TTC549 (cell line): Measurements from ENCODE around the gene ISG20L2.
"Not testable (repeated sequence)": the region's sequence is repeated elsewhere in the genome, so short reads cannot be mapped to it uniquely, and the experiment has no call there.

Experiments
- FAIRE-seq: peaks from 2 replicates; lab custom pipeline; 2012; peaks lifted over from hg19 to GRCh38; lab: Jason Lieb, UNC

ISG20L2 gene, protein sequence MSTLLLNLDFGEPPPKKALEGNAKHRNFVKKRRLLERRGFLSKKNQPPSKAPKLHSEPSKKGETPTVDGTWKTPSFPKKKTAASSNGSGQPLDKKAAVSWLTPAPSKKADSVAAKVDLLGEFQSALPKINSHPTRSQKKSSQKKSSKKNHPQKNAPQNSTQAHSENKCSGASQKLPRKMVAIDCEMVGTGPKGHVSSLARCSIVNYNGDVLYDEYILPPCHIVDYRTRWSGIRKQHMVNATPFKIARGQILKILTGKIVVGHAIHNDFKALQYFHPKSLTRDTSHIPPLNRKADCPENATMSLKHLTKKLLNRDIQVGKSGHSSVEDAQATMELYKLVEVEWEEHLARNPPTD

DNA sequence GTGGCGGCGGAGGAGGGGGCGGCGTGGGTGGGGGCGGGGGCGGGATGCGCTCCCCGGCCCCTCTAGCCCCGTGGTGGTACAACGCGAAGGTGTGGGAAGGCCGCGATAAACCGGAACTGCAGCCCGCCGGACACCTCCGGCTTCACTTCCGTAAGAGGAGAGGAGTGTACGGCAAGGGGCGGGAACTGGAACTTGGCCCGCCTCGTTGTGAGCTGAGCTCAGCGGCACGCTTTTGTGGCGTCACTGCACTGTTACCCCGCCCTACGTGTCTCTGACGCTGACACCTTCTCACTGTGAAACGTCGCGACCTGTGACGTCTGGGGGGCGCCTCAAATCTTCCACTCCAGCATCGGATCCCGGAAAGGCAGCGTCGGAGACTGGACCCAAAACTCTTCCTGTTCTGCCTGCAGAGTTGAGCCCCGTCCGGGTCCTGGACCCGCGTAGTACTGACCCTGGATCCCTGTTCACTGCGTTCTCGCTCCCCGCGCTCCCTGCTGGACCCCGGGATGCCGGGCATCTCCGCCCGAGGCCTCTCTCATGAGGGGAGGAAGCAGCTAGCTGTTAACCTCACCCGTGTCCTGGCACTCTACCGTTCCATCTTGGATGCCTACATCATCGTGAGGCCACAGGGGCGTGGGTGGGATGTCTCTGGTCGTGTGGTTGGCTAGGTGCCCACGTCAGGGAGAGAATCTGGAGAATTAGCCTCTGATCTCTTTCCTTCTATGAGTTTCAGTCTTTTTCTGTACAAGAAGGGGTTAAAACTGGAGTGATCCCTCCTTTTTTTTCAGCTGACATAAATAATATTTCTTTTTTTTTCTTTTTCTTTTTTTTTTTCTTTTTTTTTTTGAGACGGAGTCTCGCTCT lies at the start of gene ISG20L2:
Gene ISG20L2 (minus strand): TSS at position 168 of the 864 bp plus-strand sequence. CDS start 1,114 bp downstream, outside the sequence.
- FAIRE-seq: peak; percentile 90

DNA sequence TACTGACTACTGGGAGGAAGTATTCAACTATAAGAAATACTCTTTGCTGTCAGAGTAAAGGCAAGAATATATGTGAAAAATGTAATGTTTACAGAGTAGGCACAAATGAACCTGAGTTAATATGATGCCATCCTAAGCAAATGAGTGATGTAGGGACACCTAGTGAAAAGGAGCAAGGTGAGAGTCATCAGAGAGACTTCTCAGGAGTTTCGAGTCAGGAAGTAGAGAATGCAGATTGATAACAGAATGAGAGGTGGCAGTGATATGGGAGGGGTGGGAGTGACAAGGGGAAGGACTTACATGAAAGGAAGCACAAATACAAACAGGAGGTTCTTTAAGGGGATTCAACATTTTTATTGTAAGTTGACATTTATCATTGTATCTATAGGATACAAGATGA lies 49.0 kb upstream of the ISG20L2 start:
- no peak for FAIRE-seq

DNA sequence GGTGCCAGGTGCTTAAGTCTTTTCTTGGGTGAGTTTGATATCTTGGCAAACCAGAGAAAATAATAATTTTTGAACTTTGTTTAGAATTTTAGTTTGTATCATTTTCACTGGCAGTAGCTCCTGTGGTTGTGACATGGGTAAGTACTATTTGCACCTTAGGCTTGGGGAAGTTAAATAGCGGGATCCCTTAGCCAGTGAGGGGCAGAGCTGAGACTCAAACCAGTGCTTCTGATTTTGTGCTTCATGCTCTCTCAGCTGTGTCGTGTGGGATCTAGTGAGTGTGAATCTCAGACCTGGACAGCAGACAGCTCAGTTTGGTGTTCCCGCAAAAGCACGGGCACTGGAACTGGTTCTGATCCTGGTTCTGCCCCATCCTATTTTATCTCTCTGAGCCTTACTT lies 48.4 kb upstream of the ISG20L2 start:
- no peak for FAIRE-seq

DNA sequence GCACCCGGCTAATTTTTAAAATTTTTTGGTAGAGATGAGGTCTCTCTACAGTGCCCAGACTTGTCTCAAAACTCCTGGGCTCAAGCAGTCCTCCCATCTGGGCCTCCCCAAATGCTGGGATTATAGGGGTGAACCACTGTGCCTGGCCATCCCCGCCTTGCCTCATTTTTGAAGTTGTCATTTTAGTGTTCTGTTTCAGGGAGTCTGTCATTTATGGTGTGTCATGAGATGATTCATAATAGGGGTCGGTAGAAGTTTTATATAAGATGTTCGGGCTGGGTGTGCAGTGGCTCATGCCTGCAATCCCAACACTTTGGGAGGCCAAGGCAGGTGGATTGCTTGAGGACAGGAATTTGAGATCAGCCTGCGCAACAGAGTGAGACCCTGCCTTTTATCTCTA lies 47.2 kb upstream of the ISG20L2 start:
- FAIRE-seq: no peak

DNA sequence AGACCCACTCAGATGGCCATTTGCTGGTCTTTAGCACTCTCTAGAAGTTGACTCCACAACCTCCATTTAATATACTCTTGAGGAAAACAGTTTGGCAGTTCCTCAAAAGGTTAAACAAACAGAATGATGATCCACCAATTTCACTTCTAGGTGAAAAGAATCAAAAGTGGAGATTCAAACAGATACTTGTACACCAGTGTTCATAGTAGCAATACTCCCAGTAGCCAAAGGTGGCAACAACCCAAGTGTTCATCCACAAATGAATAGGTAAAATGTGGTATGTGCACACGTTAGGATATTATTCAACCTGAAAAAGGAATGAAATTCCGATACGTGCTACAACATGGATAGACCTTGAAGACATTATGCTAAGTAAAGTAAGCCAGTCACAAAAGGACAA lies 45.0 kb upstream of the ISG20L2 start:
- no peak for FAIRE-seq

DNA sequence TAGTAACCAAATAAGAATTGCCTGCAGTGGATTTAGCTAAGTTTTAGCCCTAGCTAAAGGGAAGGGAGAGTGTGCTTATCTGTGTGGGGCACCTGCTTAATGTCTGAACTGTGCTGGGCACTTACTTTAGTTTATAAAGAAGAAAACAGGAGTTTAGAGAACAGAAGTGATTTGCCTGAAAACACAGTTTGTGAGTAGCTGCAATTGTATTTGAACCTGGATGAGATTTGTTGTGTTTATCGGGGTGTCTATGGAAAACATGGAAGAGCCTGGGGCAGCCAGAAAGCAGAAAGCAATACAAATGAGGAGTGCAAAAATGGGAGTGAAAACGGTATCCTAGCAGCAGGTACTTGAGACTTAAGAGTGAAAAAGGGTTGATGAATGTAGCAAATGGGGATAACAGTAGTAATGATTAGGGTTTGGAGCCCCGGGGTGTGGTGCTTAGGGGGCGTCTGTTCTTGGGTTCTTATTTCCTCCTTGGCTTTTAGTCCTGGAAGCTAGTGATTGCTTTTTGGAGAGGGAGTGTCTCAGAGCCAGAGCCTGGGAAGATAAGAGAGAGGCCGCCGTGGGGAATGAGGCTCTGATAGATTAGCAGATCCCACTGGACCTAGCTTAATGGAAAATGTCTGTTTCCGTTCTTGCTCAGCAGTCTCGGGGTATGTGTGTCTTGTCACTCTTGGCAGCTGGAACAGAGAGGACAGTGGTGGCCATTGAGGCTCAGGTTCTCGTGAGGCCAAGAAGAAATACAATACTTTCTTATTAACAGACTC lies 44.3 kb upstream of the ISG20L2 start:
- no peak for FAIRE-seq

DNA sequence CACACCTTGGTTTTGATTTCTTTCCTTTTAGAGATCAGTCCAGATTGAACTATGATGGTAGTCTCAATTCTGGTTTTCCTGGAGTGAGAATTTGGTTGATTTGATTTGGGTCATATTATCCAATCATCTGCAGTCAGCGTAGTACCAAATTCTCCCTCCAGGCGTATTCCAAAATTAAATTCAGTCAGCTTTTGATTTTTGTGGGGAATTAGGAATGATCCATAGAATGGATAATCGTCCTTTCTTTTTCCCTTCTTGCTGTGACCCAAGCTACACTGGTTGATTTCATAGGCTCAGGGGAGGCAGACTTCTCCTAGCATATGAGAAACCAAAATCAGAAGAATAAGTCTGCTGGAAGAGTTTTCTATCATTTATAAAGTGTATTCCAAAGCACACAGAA lies 43.7 kb upstream of the ISG20L2 start:
- FAIRE-seq: no peak

DNA sequence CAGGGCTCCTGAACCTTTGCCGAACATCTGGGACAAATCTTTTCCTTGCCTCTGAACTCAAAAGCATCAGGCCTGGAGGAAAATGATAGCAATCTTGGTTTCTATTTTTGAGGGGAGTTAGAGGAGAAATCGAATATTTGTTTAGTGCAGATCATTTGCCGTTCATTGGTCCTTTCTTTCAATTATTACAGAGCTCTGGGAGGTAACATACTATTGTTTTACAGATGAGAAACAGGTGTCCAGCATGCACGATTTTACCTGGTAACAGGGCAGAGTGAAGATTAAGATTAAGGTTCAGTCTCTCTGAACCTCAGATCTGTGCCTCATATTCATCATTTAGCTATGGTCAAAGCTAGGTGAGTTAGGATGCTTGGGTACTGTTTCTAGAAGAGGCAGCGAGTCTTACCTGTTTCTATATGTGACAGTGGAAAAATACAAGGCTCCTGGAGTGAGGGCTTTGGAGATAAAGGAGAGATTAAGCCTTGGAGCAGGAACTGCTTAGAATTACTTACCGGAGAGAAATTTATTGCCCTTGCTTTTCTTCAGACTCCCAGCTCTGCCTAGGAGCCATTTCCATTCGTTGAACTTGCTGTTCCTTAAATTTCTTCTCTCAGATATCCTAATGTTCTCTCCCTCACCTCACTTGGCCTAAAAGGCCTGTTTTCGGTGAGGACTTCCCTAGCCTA lies 40.2 kb upstream of the ISG20L2 start:
- FAIRE-seq: no peak

DNA sequence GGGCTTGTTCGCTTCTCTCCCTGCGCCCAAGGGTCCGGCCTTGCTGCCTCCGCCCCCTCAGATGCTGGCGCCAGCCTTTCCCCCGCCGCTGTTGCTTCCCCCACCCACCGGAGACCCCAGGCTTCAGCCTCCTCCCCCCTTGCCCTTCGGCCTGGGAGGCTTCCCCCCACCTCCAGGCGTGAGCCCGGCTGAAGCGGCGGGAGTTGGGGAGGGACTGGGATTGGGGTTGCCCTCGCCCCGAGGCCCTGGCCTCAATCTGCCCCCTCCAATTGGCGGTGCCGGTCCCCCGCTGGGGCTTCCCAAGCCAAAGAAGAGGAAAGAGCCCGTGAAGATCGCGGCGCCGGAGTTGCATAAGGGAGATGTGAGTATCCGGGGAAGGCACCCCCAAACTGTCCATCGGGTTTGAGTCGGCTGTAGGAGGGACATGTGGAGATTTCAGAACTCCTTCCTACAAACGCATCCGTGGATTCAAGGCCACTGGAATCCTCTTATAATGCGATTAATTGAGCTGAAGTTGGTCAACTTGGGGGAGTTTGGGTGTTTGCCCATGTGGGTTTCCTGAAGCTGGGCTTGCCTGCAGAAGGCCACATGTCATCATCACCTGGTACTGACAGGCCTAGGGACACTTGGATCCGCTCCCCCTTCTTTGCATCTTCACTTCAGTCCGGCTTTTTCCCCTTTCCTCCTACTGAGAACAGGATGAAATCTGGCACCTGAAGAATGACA lies 39.5 kb upstream of the ISG20L2 start:
- FAIRE-seq: no peak

DNA sequence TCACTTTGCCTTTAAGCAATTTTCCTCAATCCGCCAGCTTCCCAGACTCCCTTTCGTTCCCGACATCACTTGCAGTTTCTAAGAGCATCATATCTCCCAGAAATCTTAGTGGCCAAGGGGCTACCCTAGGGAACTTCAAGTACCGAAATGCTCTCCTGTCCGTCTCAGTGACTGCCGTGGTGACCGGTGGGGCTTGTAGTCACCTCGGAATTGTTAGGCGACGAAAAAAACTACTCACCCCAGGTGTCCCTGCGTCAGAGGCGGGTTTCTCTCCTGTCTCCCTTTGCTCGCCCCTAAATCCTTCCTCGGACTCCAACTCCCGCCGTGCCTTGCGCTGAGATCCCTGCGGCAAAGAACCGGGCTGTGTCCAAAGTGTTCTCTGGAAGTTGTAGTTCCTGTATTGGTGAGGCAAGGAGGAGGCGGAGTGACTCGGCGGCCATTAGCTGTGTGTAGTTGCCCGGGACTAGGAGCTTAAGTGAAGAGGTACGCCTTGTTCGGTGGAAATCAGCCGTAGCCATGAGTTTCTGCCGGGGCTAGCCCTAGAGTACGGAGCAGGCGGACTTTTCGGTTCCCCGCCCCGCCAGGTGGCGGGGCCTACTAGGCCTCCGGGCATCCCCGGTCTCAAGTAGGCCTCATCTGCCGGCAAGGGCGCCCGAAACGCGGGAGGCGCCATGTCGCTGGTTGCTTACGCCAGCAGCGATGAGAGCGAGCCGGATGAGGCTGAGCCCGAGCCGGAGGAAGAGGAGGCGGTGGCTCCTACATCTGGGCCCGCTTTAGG lies 38.7 kb upstream of the ISG20L2 start, which contains the start of gene PRCC:
Gene PRCC (plus strand): TSS at position 435 of the 778 bp plus-strand sequence. CDS start 237 bp downstream, at position 672.
- FAIRE-seq: peak; percentile 100

DNA sequence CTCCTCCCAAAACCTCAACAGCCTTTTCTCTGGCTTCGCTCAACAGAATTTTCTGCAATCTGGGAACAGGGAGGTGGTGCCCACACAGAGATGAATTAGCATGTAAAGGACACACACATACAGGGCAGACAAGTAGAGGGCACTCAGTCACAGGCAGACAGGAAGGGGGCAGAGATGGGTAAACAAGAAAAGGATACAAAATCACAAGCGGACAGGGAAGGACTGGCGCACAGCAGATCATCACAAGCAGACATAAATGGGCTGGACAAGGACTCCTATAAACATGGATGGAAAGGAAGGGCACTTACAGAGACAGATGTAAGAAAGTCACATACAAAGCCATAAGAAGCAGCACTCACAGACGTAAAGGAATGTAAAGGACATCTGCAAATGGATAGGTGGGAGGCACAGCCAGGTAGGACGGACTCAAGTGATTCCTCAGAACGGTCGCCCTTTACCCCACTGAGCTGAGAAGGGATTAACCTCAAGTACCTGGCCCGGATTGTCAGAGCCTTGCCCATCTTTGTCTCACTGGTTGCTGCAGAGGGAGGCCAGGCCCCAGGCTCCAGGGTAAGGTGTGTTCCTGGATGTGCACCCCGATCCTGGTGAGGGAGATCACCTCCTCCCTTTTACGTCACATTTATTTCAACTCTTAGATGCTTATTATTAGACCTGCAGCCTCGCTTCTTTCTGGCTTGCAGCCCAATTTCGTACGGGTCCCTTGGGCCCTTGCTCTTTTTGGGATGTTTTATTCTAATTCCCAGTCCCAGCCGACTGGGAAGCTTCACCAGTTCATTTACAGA lies 37.9 kb upstream of the ISG20L2 start:
- no peak for FAIRE-seq

DNA sequence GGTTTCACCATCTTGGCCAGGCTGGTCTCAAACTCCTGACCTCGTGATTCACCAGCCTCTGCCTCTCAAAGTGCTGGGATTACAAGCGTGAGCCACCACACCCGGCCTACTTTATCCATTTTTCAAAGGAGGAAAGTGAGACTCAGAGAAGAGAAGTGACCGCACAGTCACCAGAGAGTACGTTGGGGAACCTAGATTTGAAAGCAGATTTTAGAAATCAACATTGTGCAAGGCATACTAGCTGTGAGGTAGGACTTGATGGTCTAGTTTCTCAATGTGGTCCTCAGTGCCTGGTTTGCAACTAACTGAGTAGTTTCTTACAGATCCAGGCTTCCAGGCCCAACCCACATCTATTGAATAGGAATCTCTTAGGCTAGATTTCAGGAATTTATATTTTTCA lies 37.1 kb upstream of the ISG20L2 start:
- FAIRE-seq: no peak

DNA sequence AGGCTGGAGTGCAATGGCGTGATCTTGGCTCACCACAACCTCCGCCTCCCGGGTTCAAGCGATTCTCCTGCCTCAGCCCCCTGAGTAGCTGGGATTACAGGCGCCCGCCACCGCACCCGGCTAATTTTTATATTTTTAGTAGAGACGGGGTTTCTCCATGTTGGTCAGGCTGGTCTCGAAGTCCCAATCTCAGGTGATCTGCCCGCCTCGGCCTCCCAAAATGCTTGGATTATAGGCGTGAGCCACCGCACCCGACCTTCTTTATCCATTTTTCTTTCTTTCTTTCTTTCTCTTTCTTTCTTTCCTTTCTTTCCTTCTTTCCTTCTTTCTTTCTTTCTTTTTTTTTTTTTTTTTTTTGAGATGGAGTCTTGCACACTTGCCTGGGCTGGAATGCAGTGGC lies 36.6 kb upstream of the ISG20L2 start:
- not testable (repeated sequence) for FAIRE-seq

DNA sequence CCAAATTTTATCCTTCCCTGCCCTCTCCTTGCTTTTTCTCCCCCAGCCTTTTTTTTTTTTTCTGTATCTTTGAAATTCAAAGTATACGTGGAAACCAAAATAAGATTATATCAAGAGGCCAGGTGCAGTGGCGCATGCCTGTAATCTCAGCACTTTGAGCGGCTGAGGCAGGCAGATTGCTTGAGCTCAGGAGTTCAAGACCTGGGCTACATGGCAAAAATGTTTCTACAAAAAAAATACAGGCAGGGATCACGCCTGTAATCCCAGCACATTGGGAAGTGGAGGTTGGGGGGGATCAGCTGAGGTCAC lies 32.2 kb upstream of the ISG20L2 start:
- FAIRE-seq: no peak

DNA sequence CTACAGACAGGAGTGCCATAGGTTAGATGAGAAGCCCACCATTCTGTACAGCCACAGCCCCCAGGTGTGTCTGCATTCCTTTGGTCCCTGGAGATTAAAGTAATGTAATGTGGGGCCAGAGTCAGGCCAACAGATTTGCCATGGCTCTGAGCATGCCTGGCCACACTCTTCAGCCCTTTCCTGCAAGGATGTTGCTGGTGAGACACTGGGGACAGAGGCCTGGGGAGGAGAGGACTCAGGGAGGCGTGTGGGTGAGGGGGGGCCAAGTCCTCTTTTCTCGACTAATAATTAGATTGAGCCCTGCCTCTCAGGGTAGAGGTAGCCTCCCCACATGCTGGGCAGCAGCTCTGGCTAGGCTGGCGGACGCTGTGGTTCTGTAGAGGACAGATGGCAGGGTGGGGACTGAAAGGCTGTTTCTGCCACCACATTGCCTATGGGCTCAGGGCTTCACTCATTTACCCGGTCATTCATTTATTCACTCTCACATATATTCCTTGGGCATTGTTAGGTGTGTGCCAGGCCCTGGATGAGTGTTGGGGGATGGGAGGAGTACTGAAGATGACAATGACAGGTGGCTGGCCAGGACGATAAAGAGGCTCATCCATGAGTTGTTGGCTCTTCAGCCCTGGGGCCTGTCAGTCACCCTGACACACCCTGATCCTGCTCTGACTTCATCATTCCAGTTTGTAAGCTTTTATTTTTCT lies 31.7 kb upstream of the ISG20L2 start:
- FAIRE-seq: no peak

DNA sequence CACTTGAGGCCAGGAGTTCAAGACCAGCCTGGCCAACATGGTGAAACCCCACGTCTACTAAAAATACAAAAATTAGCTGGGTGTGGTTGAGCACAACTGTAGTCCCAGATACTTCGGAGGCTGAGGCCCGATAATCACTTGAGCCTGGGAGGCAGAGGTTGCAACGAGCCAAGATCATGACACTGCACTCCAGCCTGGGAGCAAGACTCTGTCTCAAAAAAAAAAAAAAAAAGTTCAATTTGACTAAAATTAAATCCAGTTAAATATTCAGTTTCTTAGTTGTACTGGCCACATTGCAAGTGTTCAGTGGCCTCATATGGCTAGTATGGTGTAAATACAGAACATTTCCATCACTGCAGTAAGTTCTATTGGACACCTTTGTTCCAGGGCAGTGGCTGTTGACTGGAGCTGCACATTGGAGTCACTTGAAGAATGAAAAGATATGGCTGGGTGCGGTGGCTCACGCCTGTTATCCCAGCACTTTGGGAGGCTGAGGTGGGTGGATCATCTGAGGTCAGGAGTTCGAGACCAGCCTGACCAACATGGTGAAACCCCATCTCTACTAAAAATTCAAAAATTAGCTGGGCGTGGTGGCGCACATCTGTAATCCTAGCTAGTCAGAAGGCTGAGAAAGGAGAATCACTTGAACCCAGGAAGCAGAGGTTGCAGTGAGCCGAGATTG lies 29.1 kb upstream of the ISG20L2 start:
- not testable (repeated sequence) for FAIRE-seq

DNA sequence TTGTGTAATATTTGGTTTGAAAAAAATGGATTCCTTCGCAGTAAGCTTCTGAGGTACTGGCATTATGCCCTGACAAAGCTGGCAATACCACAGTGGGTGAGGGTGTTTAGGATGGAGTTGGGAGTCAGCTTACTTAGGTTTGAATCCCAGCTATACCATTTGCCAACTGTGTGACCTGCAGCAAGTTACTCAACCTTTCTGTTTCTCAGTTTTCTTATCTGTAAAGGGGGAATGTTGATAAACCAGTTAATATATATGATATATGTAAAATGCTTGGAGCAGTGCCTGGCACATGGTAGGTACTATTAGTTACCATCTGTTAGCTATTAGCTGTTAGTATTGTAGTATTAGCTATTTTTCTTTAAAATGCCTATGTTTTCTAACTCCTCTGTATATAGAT lies 27.8 kb upstream of the ISG20L2 start:
- FAIRE-seq: no peak

DNA sequence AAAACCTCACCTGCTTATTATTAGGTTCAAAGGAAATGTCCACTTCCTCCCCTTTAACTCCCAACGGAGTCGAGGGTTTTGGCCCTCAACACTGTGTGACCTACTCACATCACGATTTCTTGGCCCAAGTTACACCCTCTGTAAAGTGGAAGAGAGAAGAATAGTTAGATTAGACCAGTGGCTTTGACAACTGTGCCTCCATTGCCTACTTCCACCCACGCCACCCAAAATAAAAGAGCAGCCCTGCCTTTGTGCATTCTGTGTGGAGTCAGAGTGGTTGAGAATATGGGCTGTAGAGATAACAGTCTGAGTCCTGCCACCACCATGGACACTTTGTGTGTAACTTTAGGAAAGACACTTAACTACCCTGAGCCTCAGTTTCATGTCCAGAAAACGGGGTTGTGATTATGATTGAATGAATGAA lies 27.0 kb upstream of the ISG20L2 start:
- FAIRE-seq: no peak

DNA sequence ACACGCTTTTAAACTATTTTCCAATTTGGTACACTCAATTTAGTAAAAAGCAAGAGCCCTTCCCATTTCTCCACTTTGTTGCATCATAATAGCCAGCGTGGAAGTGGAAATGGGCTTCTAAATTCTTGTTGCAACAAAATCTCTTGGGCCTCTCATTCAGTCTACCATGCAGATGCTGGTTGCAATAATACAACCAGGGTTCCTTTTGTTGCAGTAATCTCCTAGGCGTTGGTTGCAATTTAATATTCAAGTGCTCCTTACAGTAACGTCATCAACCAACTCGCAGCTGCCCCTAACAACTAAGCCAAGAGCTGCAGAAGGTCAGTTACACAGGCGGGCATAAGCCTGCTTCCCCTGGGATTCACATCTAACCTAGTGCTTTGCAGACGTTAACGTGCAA lies 25.7 kb upstream of the ISG20L2 start:
- FAIRE-seq: no peak
